AG10803 (cell line): ENCODE measurements around the gene CREBBP.

Source experiments
- DNase-seq: peaks from one replicate; pipeline ENCODE4 v3.0.0; 2010; ENCODE audit warnings: low read depth
- H3K4me3 ChIP-seq: 2 replicates; pipeline ENCODE4 v1.5.1; 2011; ENCODE audit warnings: mild to moderate bottlenecking, low read length, control low read depth
- TF ChIP-seq, protein P1 (sequence below): conservative IDR thresholded peaks from 2 replicates; pipeline ENCODE4 v1.5.1; 2011; ENCODE audit warnings: mild to moderate bottlenecking, low read length, control low read depth, inconsistent platforms

The CREBBP gene

DNA sequence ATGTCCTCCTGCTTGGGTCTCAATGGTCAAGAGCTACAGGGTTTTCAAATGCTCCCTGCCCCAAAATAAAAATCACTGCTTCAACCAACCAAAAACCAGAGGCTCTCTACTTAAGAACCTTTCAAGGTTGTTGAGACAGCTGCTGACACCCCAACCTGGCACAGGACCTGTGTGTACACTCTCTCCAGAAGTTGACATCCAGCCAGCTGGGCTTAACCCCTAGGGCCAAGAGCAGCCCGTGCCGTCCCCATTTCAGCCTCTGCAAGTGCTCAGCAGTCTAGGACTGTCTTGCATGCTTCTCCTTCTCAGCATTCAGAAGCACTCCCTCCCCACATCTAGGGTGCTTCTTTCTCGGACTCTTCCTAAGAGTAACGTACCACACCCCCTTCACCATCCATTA is 104.2 kb downstream of the CREBBP start:
- TF ChIP-seq, protein P1, sequence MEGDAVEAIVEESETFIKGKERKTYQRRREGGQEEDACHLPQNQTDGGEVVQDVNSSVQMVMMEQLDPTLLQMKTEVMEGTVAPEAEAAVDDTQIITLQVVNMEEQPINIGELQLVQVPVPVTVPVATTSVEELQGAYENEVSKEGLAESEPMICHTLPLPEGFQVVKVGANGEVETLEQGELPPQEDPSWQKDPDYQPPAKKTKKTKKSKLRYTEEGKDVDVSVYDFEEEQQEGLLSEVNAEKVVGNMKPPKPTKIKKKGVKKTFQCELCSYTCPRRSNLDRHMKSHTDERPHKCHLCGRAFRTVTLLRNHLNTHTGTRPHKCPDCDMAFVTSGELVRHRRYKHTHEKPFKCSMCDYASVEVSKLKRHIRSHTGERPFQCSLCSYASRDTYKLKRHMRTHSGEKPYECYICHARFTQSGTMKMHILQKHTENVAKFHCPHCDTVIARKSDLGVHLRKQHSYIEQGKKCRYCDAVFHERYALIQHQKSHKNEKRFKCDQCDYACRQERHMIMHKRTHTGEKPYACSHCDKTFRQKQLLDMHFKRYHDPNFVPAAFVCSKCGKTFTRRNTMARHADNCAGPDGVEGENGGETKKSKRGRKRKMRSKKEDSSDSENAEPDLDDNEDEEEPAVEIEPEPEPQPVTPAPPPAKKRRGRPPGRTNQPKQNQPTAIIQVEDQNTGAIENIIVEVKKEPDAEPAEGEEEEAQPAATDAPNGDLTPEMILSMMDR = no peak
- no peak overlapping the region for H3K4me3 ChIP-seq
- no peak for DNase-seq

DNA sequence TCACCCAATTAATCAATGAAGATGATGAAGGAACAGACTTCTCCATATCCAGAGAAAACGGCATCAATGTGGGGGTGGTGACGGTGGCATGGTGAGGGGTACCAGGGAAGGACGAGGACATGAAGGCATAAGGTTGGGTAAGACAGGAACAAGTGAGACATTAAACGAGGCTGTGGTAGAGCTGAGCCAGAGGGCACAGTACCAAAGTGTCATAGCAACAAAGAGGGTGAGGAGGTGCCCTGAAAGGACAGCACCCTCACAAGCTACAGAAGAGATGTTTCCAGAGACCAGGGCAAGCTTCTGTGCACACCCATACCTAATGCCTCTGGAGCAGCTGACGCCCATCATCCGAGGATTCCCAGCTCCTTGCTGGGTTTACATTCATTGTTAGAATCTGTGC is 105.7 kb downstream of the CREBBP start:
- TF ChIP-seq, protein P1 = no peak
- H3K4me3 ChIP-seq = no peak overlapping the region
- DNase-seq = no peak

DNA sequence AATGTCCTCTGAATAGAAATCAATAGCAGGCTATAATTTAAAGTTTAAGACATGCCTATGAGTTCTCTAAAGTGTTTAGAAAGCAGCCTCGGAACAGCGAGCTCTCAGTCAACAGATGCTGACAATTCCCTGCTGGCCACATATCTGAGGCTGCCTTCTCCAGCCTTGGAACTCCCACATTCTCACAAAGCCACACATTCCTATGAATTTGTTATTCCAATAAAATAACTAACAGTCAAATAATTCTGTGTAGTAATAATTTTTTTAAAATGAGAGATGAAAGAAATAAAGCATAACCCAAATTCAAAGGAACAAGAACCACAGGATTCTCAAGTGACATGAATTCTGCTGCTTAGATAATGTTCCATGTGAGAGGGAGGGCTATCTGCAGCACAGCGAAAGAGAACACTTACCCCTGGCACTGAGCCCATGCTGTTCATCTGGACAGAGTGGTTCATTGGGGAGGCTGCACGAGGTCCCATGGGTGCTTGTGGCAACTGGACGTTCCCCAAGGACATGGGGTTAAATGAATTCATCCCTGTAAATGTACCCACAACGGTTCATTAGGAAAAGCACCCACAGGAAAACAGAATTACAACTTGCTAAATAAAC is 106.3 kb downstream of the CREBBP start:
- peak; percentile 82 for DNase-seq
- TF ChIP-seq, protein P1 = no peak
- H3K4me3 ChIP-seq = no peak overlapping the region

DNA sequence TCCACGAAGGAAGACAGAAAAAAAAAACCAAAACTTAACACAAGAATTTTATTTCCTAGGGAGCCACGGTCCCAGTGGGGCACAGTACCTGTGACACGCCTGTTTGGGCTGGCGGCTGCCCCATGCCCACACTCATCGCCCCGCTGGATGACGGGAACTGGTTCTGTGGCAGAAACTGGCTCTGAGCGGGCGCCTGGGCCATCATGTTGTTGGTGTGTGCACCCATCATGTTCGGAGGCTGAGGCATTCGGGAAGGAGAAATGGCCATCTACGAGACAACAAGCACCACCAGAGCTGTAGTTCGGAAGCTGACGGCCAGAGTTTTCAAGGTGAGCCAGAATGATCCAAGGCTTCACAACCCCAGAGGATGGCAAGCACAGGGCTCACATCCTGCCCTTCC is 106.8 kb downstream of the CREBBP start:
- TF ChIP-seq, protein P1 = no peak
- DNase-seq = no peak
- H3K4me3 ChIP-seq = no peak overlapping the region

DNA sequence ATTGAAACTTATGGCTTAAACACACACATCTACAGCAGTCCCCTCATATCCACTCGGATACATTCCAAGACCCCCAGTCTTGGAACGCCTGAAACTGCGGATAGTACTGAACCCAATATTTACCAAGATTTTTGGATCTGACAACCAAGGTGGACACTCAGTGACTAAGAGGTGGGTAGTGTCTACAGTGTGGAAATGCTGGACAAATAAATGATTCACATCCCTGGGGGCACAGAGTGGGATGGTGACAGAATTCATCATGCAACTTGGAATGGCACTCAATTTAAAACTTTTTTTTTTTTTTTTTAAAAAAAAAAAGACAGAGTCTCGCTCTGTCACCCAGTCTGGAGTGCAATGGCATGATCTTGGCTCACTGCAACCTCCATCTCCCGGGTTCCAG is 109.0 kb downstream of the CREBBP start:
- H3K4me3 ChIP-seq = no peak overlapping the region
- TF ChIP-seq, protein P1 = no peak
- no peak for DNase-seq

DNA sequence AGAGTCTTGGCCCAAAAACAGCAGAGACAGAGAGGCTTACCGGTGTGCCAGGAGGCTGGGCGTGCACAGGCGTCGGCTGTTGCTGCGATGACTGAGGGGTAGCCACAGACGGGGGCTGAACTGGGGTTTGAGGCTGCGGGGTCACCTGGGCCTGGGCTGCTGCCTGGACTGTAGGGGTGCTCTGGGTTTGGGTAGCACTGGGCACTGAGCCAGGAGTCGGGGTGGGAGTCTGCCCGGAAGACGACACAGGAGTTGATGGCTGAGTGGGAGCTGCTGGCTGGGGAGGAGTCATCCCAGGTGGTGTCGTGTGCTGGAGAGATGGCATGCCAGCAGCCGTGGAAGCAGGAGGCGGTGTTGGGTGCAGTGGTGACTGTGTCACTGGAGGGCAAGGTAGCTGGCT is 110.0 kb downstream of the CREBBP start:
- no peak for DNase-seq
- H3K4me3 ChIP-seq = no peak overlapping the region
- TF ChIP-seq, protein P1 = no peak

DNA sequence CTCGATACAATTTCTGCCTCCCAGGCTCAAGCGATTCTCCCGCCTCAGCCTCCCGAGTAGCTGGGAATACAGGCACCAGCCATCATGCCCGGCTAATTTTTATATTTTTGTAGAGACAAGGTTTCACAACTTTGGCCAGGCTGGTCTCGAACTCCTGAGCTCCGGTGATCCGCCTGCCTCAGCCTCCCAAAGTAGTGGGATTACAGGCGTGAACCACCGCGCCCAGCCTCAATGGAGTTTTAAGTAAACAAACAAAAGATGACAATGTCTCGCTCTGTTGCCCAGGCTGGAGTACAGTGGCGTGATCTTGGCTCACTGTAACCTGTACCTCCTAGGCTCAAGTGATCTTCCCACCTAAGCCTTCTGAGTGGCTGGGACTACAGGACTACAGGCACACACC is 110.6 kb downstream of the CREBBP start:
- DNase-seq = no peak
- no peak overlapping the region for H3K4me3 ChIP-seq
- TF ChIP-seq, protein P1 = no peak
